IMR-90 (cell line): ENCODE measurements around the gene NWD2. TPM values are rescaled to one million over a fixed set of nuclear protein-coding genes. Genes with fewer than 3 reads are reported as not detected.

ENCODE experiments used
- ATAC-seq: fragments of 200-7000 bp; cut with Tn5 transposase; 2 replicates; pipeline ENCODE4 v1.9.1; 2020; ENCODE audit warnings: low read depth, mild to moderate bottlenecking, moderate library complexity
- BruUV-seq: library from RNA; stranded (reverse); fragments of 400-500 nt; replicated peaks from 2 replicates; lab custom pipeline; 2021; lab: Mats Ljungman, UMichigan
- CTCF ChIA-PET: fragments of 300-600 bp; formaldehyde crosslinking; extraction: SDS; loops from one replicate; lab custom pipeline; 2021; ENCODE audit warnings: antibody characterized with exemption; lab: Yijun Ruan, JAX
- POLR2A ChIA-PET: fragments of 300-600 bp; sonication (Branson Sonifier 250); formaldehyde crosslinking; loops from one replicate; lab custom pipeline; 2022; ENCODE audit warnings: antibody characterized with exemption; ENCODE audit not compliant: unreplicated experiment; lab: Charles Lee
- DNase-seq: peaks from one replicate; pipeline ENCODE4 v3.0.0; 2013
- H2AFZ ChIP-seq: replicated peaks from 2 replicates; pipeline ENCODE3; 2013; ENCODE audit warnings: low read length, mild to moderate bottlenecking; ENCODE audit not compliant: poor library complexity
- H2AK5ac ChIP-seq: 2 replicates; pipeline ENCODE4 v1.6.1; 2013; ENCODE audit warnings: low read depth, low read length, inconsistent platforms
- H2AK9ac ChIP-seq: replicated peaks from 2 replicates; pipeline ENCODE3; 2013; ENCODE audit warnings: mild to moderate bottlenecking, low read depth, low read length, moderate library complexity; ENCODE audit not compliant: poor library complexity
- H2BK120ac ChIP-seq: 2 replicates; pipeline ENCODE4 v1.6.1; 2013; ENCODE audit warnings: low read depth, low read length, inconsistent platforms
- H2BK15ac ChIP-seq: 3 replicates; pipeline ENCODE4 v1.6.1; 2013; ENCODE audit warnings: low read depth, low read length, inconsistent platforms
- H2BK20ac ChIP-seq: 2 replicates; pipeline ENCODE4 v1.6.1; 2013; ENCODE audit warnings: low read depth, mild to moderate bottlenecking, inconsistent platforms, low read length, moderate library complexity
- H2BK5ac ChIP-seq: 2 replicates; pipeline ENCODE4 v1.6.1; 2013; ENCODE audit warnings: mild to moderate bottlenecking, low read depth, low read length, inconsistent platforms; ENCODE audit not compliant: poor library complexity, severe bottlenecking
- H3K14ac ChIP-seq: replicated peaks from 2 replicates; pipeline ENCODE4 v1.6.1; 2013; ENCODE audit warnings: low read depth, low read length, inconsistent platforms
- H3K18ac ChIP-seq: 2 replicates; pipeline ENCODE4 v1.6.1; 2013; ENCODE audit warnings: low read depth, low read length, control low read depth
- H3K23ac ChIP-seq: 2 replicates; pipeline ENCODE4 v1.6.1; 2013; ENCODE audit warnings: low read depth, low read length, inconsistent platforms
- H3K27ac ChIP-seq: 2 replicates; pipeline ENCODE4 v1.5.1; 2013; ENCODE audit warnings: mild to moderate bottlenecking, control low read depth, low read length; ENCODE audit not compliant: insufficient read depth
- H3K27me3 ChIP-seq: 2 replicates; pipeline ENCODE4 v1.6.1; 2013; ENCODE audit warnings: low read length; ENCODE audit not compliant: control insufficient read depth, insufficient read depth
- H3K36me3 ChIP-seq: 2 replicates; pipeline ENCODE4 v1.6.1; 2013; ENCODE audit warnings: low read length, mixed read lengths; ENCODE audit not compliant: control insufficient read depth, insufficient read depth
- H3K4ac ChIP-seq: 2 replicates; pipeline ENCODE4 v1.6.1; 2013; ENCODE audit warnings: low read depth, low read length, inconsistent platforms
- H3K4me1 ChIP-seq: 2 replicates; pipeline ENCODE4 v1.6.1; 2013; ENCODE audit warnings: low read length, mixed read lengths; ENCODE audit not compliant: control insufficient read depth, insufficient read depth
- H3K4me2 ChIP-seq: 2 replicates; pipeline ENCODE4 v1.6.1; 2013; ENCODE audit warnings: low read depth, mild to moderate bottlenecking, control low read depth, low read length, moderate library complexity
- H3K4me3 ChIP-seq: 2 replicates; pipeline ENCODE4 v1.5.1; 2013; ENCODE audit warnings: low read depth, mild to moderate bottlenecking, control low read depth, low read length, moderate library complexity; ENCODE audit not compliant: insufficient read depth
- H3K56ac ChIP-seq: 2 replicates; pipeline ENCODE4 v1.6.1; 2013; ENCODE audit warnings: low read length, inconsistent platforms; ENCODE audit not compliant: insufficient read depth; ENCODE audit errors: extremely low read depth
- H3K79me1 ChIP-seq, 2 experiments: 2 replicates each; pipeline ENCODE4 v1.6.1; 2013; ENCODE audit warnings: low read length in 2 of 2, inconsistent platforms in 1 of 2, low read depth in 1 of 2
- H3K9ac ChIP-seq: 2 replicates; pipeline ENCODE4 v1.6.1; 2013; ENCODE audit warnings: low read depth, low read length, control low read depth
- H3K9me1 ChIP-seq: 2 replicates; pipeline ENCODE4 v1.6.1; 2013; ENCODE audit warnings: low read length, inconsistent platforms; ENCODE audit not compliant: insufficient read depth
- H3K9me3 ChIP-seq: 2 replicates; pipeline ENCODE4 v1.6.1; 2013; ENCODE audit warnings: low read length; ENCODE audit not compliant: control insufficient read depth, insufficient read depth
- H4K20me1 ChIP-seq: 2 replicates; pipeline ENCODE4 v1.6.1; 2013; ENCODE audit warnings: low read length, inconsistent platforms; ENCODE audit not compliant: insufficient read depth
- H4K5ac ChIP-seq: 2 replicates; pipeline ENCODE4 v1.6.1; 2013; ENCODE audit warnings: mild to moderate bottlenecking, low read depth, low read length, control low read depth
- H4K8ac ChIP-seq, 2 experiments: 2 replicates each; pipeline ENCODE4 v1.6.1; 2013; ENCODE audit warnings: low read depth in 2 of 2, low read length in 2 of 2, control low read depth in 1 of 2, inconsistent platforms in 1 of 2
- H4K91ac ChIP-seq: 2 replicates; pipeline ENCODE4 v1.6.1; 2013; ENCODE audit warnings: low read depth, low read length, inconsistent platforms; ENCODE audit not compliant: insufficient read depth
- BHLHE40 ChIP-seq: fragments of 150-350 bp; IDR thresholded peaks from 2 replicates; pipeline ENCODE4 v1.6.1; 2016; ENCODE audit warnings: mild to moderate bottlenecking, low read depth, low read length
- CEBPB ChIP-seq: IDR thresholded peaks from 2 replicates; pipeline ENCODE4 v1.6.1; 2012; ENCODE audit warnings: low read depth, low read length, improper control_type of control experiment
- CHD1 ChIP-seq: IDR thresholded peaks from 2 replicates; pipeline ENCODE4 v1.6.1; 2012; ENCODE audit warnings: low read depth, low read length, improper control_type of control experiment
- MAZ ChIP-seq: IDR thresholded peaks from 2 replicates; pipeline ENCODE4 v1.6.1; 2012; ENCODE audit warnings: low read depth, mild to moderate bottlenecking, low read length, improper control_type of control experiment, moderate library complexity, borderline replicate concordance
- MXI1 ChIP-seq: IDR thresholded peaks from 2 replicates; pipeline ENCODE4 v1.6.1; 2012; ENCODE audit warnings: low read depth, mild to moderate bottlenecking, low read length, moderate library complexity, borderline replicate concordance
- NFE2L2 ChIP-seq: fragments of 150-350 bp; IDR thresholded peaks from 2 replicates; pipeline ENCODE4 v1.6.1; 2016; ENCODE audit warnings: low read depth, mild to moderate bottlenecking, low read length
- POLR2A ChIP-seq: IDR thresholded peaks from 2 replicates; pipeline ENCODE4 v1.6.1; 2012; ENCODE audit warnings: mild to moderate bottlenecking, low read depth, low read length
- RAD21 ChIP-seq: IDR thresholded peaks from 2 replicates; pipeline ENCODE4 v1.6.1; 2012; ENCODE audit warnings: low read length, improper control_type of control experiment
- RFX5 ChIP-seq: IDR thresholded peaks from 2 replicates; pipeline ENCODE4 v1.8.0; 2012; ENCODE audit warnings: low read depth, mild to moderate bottlenecking, low read length, moderate library complexity
- SMC3 ChIP-seq: fragments of 150-350 bp; IDR thresholded peaks from 2 replicates; pipeline ENCODE4 v1.6.1; 2016; ENCODE audit warnings: low read depth, mild to moderate bottlenecking, antibody characterized with exemption, low read length, moderate library complexity
- WGBS, 2 experiments: methylation state at CpG; one replicate each; pipeline versions ENCODE4 v1.1.5 to v1.1.7; 2013; ENCODE audit warnings: missing lambda C conversion rate in 2 of 2; ENCODE audit not compliant: insufficient read length in 1 of 2; ENCODE audit errors: extremely low coverage in 2 of 2; 5-methylcytosine and 5-hydroxymethylcytosine counted together
- dilution Hi-C: fragments of 300-500 bp; cut with HindIII; formaldehyde crosslinking; loops from one replicate; pipeline ENCODE4 v1.14.3; 2018; ENCODE audit warnings: low sequenced_read_pairs; ENCODE audit not compliant: unreplicated experiment
- in situ Hi-C: fragments of 300-500 bp; cut with MboI; formaldehyde crosslinking; loops from 3 replicates; pipeline ENCODE4 v1.14.3; 2019; ENCODE audit warnings: low sequenced_read_pairs, inconsistent platforms, mixed read lengths
- intact Hi-C: fragments of 100-400 bp; cut with micrococcal nuclease; formaldehyde crosslinking; loops from 2 replicates; pipeline ENCODE4 v1.10.0; 2022
- polyA plus RNA-seq, 3 experiments: library from polyadenylated mRNA; depleted of rRNA; stranded (reverse); fragments of >200 nt; gene quantifications; 2 replicates each; pipeline ENCODE4 v1.2.3, GENCODE V29; 2012; ENCODE audit warnings: low replicate concordance in 1 of 3
- total RNA-seq: library from RNA; depleted of rRNA; stranded (reverse); fragments of >200 nt; gene quantifications from 2 replicates; pipeline ENCODE4 v1.2.3, GENCODE V29; 2012
- TF ChIP-seq, protein P1 (sequence below): fragments of 150-350 bp; IDR thresholded peaks from 2 replicates; pipeline ENCODE4 v1.6.1; 2017; ENCODE audit warnings: mild to moderate bottlenecking, antibody characterized with exemption, low read length, low read depth

The NWD2 gene
- total and polyA plus RNA-seq, 2 of the 4 experiments (the other 2 are of a cell fraction), result not detected

DNA sequence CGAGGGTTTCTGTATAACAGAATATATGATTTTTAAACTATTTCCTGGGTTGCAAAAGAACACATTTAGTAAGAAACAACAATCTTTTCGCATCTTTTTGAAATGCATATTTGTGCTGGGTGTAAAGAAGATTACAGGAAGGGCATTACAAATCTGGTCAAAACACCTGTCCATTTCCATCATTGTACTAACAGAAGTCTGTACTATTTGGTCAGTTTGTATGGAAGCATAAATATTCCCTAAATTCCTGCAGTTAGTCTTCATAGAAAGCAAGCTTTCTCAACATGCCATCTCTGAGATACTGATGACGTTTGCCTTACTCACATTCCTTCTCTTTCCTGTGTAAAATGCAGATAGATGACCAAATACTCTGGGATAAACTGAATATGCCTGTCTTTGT is 203.3 kb downstream of the NWD2 start:
- H3K4me2 ChIP-seq, result no peak overlapping the region
- no peak overlapping the region for H2BK120ac ChIP-seq
- POLR2A ChIA-PET, result no interaction called here
- no peak overlapping the region for H3K9ac ChIP-seq
- H3K9me1 ChIP-seq, result no peaks in the 10 kb centered on the region
- no peaks in the 10 kb centered on the region for H4K20me1 ChIP-seq
- peaks cover 2% of the 10 kb centered on the region; the same call in 1 of the 2 replicates for H3K27me3 ChIP-seq
- H3K23ac ChIP-seq, result no peak overlapping the region
- H3K56ac ChIP-seq, result no peak overlapping the region
- no peak overlapping the region for H2BK20ac ChIP-seq
- CTCF ChIA-PET, result no interaction called here
- BruUV-seq, result no TSS peak
- no peak overlapping the region for H4K5ac ChIP-seq
- dilution Hi-C loops (no loop called here), intact Hi-C loops (loop anchor here (5.0 kb wide), 1 partner anchor 749 kb away; no protein-coding TSS in a partner anchor), in situ Hi-C loops (no loop called here)
- DNase-seq (no peak), ATAC-seq (no peak)
- no peak overlapping the region for H3K4ac ChIP-seq
- no peaks in the 10 kb centered on the region for H3K4me1 ChIP-seq
- H3K14ac ChIP-seq, result no peak overlapping the region
- no peak overlapping the region for H4K91ac ChIP-seq
- H2AK9ac ChIP-seq, result no peak overlapping the region
- TF ChIP-seq MAZ (no peak), BHLHE40 (no peak), CHD1 (no peak), NFE2L2 (no peak), MXI1 (no peak), RFX5 (no peak), SMC3 (no peak), POLR2A (no peak), RAD21 (no peak), CEBPB (no peak)
- TF ChIP-seq, protein P1, sequence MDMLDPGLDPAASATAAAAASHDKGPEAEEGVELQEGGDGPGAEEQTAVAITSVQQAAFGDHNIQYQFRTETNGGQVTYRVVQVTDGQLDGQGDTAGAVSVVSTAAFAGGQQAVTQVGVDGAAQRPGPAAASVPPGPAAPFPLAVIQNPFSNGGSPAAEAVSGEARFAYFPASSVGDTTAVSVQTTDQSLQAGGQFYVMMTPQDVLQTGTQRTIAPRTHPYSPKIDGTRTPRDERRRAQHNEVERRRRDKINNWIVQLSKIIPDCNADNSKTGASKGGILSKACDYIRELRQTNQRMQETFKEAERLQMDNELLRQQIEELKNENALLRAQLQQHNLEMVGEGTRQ, result no peak
- no peaks in the 10 kb centered on the region for H3K79me1 ChIP-seq
- no peak overlapping the region for H4K8ac ChIP-seq
- no peak overlapping the region for H2BK15ac ChIP-seq
- H3K9me3 ChIP-seq, result no peaks in the 10 kb centered on the region
- H2AFZ ChIP-seq, result no peak overlapping the region
- H2AK5ac ChIP-seq, result no peak overlapping the region
- H3K18ac ChIP-seq, result no peak overlapping the region
- H3K4me3 ChIP-seq, result no peak overlapping the region
- no peak overlapping the region for H3K27ac ChIP-seq
- no CpG with 5 or more reads among the region's 3 CpGs for WGBS, 2 experiments
- no peaks in the 10 kb centered on the region for H3K36me3 ChIP-seq
- no peak overlapping the region for H2BK5ac ChIP-seq
